GM19043 (cell line): ENCODE data around the gene EXOC3L4.
A peak's percentile ranks its signal among the peaks of the same experiment; 100 is the strongest.

Experiments
- ATAC-seq: cut with Tn5 transposase; IDR thresholded peaks from one replicate; pipeline ENCODE4 v1.9.1; 2021; ENCODE audit warnings: low read depth; ENCODE audit not compliant: unreplicated experiment

EXOC3L4 gene

DNA sequence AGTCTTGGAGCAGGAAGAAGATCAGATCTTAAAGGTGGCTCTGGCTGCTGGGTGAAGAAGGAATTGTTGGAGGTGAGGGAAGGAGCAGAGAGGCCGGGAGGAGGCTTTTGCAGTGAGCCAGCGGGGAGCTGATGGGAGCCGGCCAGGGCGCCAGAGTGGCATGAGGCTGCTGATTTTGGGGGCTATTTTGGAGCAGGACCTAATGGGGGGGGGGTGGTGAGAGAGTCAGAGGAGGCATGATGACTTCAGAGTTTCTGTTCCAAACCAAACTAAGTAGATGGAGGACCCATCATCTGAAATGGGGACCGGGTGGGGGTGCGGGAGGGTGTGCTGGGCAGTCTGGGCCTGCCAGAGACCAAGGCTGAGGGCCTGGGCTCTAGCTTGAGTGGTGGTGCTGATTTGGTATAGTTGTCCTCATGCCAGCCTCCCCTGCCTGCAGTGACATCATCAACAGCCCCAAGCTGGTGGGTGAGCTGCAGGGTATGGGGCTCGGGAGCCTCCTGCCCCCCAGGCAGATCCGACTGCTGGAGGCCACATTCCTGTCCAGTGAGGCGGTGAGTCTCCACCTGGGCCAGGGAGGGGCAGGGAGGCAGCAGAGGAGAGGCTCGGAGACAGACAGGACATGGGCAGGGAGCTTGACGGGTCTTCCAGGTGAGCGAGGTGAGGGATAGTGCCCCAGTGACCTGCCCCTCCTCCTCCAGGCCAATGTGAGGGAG is 34.9 kb downstream of the EXOC3L4 start:
- ATAC-seq: no peak

DNA sequence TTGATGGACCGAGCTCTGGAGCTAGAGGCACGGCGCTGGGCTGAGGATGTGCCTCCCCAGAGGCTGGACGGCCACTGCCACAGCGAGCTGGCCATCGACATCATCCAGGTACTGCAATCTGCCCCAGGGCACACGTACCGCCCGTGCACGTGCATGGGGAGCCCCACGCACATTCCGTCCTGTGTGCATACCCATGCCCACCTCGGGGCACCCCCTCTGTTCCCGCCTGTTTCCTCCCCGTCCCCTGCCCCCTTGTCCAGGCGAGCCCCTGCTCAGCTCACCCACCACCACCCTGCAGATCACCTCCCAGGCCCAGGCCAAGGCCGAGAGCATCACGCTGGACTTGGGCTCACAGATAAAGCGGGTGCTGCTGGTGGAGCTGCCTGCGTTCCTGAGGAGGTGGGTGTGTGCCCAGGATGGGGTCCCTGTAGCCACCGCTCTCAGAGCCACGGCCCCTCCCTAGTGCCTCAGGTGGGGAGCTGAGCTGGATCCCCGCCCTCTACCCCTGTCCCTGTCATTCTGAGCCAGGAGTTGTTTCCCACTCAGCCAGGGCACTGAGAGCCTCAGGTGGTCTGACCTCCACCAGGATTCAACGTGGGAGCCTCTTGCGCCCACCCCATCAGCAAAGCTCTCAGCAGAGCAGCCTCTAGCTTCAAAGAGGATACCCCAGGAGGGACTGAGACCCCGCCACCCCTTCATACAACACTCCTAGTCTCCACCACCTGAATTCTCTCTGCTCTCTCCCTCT is 35.7 kb downstream of the EXOC3L4 start:
- ATAC-seq: no peak

DNA sequence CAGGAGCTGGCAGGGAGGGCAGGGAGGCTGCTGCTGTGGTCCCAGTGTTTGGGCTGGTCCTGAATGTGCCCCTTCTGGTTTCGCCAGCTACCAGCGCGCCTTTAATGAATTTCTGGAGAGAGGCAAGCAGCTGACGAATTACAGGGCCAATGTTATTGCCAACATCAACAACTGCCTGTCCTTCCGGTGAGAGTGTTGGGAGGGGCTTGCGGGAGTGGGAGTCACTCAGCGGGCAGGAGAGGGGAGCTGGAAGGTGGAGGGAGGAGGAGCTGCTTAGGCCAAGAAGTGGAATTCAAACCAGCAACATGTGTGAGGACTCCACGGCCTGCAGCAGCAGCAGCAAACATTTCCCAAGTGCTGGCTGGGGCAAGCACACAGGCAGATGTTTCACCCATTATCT is 36.4 kb downstream of the EXOC3L4 start:
- ATAC-seq: no peak

DNA sequence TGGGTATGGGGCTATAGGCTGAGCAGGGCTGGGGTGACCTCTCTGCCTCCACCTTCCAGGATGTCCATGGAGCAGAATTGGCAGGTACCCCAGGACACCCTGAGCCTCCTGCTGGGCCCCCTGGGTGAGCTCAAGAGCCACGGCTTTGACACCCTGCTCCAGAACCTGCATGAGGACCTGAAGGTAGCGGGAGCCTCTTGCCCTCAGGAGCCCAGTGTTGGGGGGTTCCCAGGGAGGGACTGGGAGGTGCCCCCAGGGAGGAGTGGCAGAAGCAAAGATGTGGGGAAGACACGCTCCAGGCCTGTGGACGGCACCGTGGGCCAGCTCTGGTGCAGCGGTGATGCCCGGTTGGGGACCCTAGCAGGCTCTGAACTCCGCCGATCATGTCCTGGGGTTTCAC is 37.1 kb downstream of the EXOC3L4 start:
- ATAC-seq: no peak

DNA sequence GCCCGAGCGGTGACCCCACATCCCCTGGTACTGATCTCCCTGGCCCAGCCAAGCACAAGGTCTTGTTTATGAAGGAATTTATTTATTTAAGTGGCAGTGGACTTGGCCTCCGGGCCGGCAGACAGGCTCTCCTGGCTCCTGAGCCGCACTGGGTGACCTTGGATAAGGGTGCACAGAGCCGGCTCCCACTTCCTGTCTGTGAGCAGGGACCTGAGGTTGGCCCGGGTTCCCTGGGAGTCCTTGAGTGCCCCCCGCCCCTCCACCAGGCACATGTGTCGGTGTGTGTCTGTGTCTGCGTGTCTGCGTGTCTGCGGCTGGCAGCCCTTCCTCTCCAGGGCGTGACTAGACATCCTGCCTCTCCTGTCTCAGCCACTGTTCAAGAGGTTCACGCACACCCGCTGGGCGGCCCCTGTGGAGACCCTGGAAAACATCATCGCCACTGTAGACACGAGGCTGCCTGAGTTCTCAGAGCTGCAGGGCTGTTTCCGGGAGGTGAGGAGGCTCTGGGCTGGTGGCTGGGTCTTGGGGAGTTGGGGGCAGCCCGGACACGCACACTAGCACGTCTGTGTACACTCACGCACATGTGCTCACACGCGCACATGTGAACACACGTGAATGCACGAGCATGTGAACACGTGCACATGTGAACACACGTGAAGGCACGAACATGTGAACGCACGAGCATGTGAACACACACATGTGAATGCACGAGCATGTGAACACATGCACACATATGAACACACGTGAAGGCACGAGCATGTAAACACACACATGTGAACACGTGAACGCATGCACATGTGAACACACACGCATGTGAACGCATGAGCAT is 38.1 kb downstream of the EXOC3L4 start:
- no peak for ATAC-seq

DNA sequence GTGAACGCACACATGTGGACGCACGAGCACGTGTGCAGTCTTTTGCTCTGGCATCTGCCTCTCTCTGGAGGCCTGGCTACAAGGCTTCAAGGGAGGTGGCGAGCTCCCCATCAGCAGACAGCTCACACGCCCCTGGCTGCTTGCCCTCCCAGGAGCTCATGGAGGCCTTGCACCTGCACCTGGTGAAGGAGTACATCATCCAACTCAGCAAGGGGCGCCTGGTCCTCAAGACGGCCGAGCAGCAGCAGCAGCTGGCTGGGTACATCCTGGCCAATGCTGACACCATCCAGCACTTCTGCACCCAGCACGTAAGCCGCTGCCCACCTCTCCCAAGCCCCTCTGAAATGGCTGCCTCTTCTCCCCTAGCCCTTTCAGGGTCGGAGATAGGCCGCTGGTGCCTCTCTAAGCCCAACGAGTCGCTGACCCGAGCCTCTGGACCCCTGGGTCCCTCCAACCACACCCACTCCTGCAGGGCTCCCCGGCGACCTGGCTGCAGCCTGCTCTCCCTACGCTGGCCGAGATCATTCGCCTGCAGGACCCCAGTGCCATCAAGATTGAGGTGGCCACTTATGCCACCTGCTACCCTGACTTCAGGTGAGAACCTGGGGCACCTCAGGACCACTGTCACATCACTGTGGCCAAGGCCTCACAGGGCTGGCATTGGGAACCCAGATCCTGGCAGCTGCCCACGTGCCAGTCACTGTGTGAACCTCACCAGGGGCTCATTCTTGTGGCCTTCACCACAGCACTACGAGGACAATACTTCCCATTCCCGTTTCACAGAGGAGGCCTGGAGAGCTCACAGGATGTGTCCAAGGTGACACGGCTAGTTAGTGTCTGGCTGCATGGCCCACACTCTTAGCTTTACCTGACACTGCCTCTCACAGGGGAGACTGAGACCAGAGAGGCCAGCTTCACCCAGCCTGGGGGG is 39.0 kb downstream of the EXOC3L4 start:
- no peak for ATAC-seq

DNA sequence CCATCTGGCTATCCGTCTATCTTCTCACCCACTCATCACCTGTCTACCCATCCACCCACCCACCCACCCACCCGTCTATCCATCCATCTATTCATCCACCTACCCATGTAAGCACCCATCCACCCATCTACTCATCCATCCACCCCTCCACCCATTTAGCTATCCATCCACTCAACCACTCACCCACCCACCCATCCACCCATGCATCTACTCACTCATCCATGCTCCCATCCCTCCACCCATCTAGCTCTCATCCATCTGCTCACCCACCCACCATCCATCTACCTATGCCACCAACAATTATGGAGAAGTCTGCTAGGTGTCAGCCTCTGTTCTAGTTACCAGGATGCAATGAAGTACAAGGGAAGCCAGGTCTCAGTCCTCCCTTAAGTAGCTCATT is 39.9 kb downstream of the EXOC3L4 start:
- no peak for ATAC-seq

DNA sequence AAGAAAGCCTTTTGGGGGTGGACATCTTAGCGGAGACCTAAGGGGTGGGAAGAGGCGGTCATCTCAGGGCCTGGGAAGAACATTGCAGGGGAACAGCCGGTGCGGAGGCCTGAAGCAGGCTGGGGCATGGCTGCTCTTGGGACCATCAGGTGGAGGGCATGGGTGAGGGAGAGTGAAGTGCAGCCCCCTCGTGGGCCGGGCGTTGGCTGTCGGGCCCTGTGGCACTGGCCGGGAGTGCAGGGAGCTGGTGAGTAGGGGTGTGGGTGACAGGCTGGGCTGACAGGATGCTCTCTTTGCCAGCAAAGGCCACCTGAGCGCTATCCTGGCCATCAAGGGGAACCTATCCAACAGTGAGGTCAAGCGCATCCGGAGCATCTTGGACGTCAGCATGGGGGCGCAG is 40.4 kb downstream of the EXOC3L4 start:
- no peak for ATAC-seq

DNA sequence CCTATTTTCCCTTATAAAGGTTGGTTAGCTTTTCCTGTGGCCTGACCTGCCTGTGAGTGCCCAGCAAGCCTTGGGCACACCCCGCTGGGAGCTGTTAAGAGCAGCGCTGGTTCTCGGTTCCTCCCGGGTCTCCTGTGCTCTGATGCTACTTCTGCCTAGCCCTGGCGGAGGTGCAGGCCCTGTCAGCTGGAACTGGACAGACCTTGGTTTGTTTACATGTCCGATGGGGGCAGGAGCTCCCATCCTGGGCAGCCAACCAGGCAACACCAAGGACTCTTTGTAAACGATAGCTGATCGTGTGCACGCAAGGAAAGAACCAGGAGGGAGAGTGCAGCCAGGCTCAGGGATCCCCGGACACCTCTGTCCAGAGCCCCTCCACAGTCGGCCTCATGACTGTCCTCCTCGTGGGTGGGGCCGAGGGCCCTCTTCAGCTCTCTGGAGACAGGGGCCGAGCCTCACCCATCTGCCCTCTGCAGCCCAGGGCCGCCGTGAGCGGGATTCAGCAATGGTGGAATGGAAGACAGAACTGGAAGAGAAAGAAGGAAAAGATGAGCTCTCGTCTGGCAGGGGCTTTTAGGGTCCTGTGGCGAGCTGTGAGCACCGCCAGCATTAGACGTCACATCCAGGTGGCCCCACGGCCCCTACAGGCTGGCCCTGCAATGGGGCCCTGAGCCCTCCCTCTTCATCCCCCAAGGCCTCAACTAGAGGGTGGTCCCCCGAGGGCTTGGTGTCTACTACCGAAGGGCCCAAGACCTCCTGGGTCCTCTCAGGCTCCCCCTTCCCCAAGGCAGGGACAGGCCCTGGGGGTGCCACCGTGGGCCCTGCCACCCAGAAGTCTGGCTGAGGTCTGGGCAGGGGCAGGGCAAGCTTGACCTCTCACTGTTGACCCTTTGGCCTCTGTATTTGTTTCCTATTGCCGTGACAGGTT is 41.1 kb downstream of the EXOC3L4 start:
- no peak for ATAC-seq

DNA sequence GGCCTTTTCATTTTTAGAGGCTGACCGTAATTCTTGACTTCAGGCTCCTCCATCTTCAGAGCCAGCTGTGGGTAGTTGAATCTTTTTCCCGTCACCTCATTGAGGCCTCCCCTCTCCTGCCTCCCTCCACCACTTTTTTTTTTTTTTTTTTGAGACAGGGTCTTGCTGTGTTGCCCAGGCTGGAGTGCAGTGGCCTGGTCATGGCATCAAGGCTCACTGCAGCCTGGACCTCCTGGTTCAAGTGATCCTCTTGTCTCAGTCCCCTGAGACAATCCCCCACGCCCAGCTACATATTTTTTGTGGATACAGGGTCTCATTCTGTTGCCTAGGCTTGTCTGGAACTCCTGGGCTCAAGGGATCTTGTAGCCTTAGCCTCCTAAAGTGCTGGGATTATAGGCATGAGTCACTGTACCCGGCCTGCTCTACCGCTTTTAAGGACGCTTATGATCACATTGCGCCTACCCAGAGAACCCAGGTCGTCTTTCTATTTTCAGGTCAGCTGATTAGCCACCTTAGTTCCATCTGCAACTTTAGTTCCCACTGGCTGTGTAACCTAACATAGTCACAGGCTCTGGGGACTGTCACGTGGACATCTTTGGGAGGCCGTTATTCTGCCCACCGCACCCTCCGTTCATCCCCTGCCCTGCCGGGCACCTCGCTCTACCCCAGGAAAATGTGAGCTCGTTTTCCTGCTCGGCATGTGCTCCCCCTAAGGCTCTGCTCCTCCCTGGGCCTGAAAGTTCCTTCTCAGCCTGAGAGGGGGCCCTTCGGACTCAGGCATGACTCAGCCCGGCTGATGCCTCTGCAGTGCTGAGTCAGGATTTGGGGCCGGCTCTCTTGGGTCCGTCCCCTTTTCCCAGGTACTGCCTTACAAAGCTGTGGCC is 42.1 kb downstream of the EXOC3L4 start:
- ATAC-seq: no peak

DNA sequence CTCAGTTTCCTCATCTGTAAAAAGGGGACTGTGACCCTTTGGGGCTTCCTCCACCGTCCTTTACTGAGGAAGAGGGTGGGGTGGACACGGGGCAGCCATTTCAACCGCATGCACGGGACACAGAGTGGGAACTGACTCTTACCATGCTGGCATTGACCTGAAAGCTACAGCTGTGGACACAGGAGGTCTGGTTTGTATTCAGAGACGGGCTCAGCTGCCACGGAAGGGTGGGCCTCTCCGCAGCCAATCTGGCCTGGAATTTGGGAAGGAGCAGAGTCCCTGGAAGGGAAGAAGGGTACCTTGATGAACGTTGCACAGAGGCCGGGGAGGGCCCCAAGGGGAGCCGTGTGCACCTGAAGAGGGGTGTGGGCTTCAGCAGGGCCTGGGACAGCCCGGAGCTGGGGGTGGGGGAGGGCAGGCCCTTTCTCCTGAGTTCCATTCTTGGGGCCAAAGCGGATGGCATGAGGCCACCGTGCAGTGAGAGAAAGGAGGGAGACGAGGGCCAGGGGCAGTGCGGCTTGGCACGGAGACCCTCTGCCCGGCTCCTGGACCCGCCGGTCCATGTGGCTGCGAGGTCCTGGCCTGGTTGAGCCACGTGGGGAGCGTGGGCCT is 43.3 kb downstream of the EXOC3L4 start:
- no peak for ATAC-seq

DNA sequence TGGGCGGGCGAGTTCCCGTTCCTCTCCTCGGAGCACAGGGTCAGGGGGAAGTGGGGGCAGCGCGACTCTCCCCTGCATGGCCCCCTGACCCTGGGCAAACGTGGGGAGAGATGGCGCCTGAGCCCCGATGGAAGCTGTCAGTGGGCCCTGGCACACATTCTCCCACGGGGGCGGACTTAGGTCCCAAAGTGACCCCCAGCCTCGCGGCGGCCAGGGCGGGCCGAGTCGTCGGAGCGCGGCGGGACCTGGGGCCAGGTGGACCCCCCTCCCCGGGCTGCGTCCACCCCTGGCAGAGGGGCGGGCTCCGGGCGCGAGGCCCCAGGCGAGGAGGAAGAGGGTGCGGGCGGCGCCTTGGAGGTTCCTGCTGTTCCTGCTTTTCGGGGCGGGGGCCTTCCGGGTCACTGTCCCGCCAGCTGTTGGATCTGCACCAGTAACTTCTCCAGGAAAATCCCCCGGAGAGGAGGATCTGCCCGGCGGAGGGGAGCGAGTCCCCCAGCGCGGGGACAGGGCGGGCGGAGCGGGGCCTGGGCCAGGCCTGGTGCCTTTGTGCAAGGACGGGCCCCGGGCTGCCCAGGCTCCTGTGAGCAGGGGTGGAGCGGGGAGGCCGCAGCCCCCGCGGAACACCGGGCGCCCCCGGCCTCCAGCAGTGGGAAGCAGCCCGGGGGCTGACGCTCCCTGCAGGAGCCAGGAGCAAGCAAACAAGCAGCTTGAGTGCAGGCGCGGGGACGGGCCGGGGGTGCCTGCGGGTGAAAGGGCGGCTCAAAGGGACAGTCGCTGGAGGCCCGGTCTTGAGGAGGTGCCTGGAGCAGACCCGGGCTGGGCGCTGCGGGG is 44.0 kb downstream of the EXOC3L4 start:
- ATAC-seq: no peak

DNA sequence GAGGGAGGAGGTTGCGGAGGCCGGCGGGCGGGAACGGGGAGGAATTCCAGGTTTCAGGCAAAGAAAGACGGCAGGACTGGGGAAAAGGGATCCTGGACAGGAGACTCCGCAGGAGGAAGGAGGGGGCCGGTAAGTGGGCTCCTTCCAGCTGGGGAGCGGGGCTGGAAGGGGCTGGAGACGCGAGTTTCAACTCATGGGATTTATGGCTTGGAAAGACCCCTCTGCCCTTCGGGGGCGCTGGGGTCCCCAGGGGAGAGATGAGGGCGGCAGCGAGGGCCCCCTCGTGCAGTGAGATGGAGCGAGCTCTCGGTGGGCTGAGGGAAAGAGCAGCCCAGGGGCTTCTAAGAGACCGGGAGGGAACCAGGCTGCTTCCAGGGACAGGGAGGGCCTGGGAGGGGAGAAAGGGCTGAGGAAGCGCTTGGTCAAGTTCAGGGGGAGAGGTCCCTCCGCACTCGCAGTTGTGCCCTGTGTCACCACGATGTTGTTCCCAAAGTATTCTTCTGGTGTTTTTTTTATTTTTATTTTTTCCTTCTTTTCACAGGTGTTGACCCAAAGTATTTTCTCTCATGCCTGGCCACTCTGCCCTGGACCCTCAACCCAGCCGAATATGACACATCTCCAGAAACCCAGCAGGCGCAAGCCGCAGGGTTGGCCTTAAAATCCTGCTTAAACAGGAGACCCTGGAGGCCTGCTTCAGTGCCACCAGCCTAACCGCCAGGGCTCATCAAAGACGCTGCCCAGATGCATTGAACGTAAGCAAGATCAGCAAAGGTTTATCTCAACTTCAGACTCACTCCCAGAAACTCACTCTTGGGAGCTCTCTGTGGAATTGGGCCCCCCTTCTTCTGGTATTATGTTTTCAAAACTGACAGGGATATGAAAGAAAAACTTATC is 44.9 kb downstream of the EXOC3L4 start:
- ATAC-seq: no peak

DNA sequence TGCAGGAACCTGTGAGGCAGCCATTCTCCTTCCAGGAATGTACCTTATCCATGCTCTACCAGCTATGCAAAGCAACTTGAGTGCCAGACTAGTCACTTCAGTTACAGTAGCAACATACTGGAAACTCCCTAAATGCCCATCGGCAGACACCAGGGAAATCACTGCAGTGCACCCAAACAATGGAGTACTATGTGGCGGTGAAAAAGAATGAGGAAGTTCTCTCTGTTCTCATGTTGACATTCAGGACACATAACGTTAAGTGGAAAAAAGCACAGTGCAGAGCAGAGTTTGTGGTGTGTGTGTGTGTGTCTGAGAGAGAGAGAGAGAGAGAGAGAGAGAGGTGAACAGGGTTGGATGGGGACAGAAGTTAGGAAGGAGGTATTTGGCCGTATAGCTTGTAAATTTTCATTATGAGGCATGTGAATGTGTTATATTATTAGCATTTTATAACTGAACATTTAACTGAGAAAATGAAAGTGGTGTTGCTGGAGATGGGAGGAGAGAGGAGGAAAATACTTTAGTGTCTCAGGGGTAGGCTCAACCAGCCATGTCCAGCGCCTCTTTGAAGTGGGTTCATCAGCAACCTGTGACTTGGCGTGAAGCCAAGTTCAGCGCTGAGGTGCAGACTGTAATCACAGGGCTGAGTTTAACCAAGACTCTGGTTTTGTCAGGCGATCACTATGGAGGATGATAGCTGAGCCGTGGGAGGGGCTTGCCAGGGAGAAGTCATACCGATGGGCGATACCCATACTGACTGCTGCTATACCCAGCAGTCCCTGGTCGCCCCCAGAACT is 46.0 kb downstream of the EXOC3L4 start:
- ATAC-seq: peak; percentile 71

DNA sequence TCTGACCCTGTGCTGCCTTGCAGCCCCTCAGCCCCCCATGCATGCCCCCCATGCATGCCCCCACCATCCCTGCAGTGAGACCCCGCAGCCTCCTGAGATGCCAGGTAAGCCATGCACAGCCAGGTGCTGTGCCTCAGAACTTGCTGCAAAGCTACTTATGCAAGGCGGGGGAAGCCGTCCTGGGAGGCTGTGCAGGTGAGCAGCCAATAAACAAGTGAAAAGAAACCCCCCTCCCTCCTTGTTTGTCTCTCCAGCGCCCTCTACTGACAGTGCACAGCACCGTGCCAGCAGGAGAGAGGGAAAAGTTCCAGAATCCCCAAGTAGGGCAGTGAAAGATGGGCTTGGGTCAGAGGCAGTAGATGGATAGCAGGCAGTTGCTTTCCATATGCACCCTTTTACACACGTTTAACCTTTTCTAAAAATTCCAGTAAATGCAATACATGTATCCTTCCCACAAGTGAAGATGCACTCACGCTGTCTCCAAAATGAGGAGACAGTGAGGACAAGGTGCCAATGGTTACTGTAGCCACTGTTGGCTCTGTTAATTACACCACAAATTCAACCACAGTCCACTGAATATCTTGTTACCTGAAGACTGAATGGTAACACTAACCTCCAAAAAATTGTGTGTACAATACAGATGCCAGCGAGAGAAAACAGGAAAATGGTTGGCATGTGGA is 46.7 kb downstream of the EXOC3L4 start:
- peak; percentile 31 for ATAC-seq
